ENCODE data around the gene TAS2R16. TPM values are rescaled to one million over a fixed set of nuclear protein-coding genes. Genes with fewer than 3 reads are reported as not detected.

The TAS2R16 gene
- total RNA-seq (2014; rRNA removed; shearing (Covaris generic)), result not detected in 2 replicates
- polyA plus RNA-seq (2015; cell fraction: cytosol; rRNA removed), result not detected in 2 replicates
- not detected in 2 replicates for polyA plus RNA-seq (2015; cell fraction: nucleus; rRNA removed)

GRCh38 chr7:122995600-122995999 is at the start of gene TAS2R16:
Gene TAS2R16 (minus strand): TSS chr7:122995700. CDS start chr7:122995634, 66 bp downstream.
- no peak for DNase-seq (ENCODE audit: low read depth)

GRCh38 chr7:123043642-123044041 is 48.1 kb upstream of the TAS2R16 start:
- DNase-seq (ENCODE audit: low read depth), result no peak

GRCh38 chr7:123041101-123041500 is 45.6 kb upstream of the TAS2R16 start:
- peak; percentile 89 for DNase-seq (ENCODE audit: low read depth)

- no peak for DNase-seq (ENCODE audit: low read depth)
Measured at GRCh38 chr7:123039269-123039668, 43.8 kb upstream of the TAS2R16 start.

GRCh38 chr7:123034106-123034505 is 38.6 kb upstream of the TAS2R16 start:
- DNase-seq (ENCODE audit: low read depth), result no peak

- no peak for DNase-seq (ENCODE audit: low read depth)
Measured at GRCh38 chr7:123030631-123031030, 35.1 kb upstream of the TAS2R16 start.

GRCh38 chr7:123028339-123028738 is 32.8 kb upstream of the TAS2R16 start:
- no peak for DNase-seq (ENCODE audit: low read depth)

GRCh38 chr7:123026251-123026650 is 30.8 kb upstream of the TAS2R16 start:
- DNase-seq (ENCODE audit: low read depth), result no peak

GRCh38 chr7:123024989-123025758 is 29.7 kb upstream of the TAS2R16 start:
- peak; percentile 93 for DNase-seq (ENCODE audit: low read depth)

GRCh38 chr7:123023126-123023525 is 27.6 kb upstream of the TAS2R16 start:
- peak; percentile 90 for DNase-seq (ENCODE audit: low read depth)

GRCh38 chr7:123022576-123022975 is 27.1 kb upstream of the TAS2R16 start:
- DNase-seq (ENCODE audit: low read depth), result peak; percentile 54

- no peak for DNase-seq (ENCODE audit: low read depth)
Measured at GRCh38 chr7:123012435-123012834, 16.9 kb upstream of the TAS2R16 start.

GRCh38 chr7:123011766-123012369 is 16.4 kb upstream of the TAS2R16 start:
- no peak for DNase-seq (ENCODE audit: low read depth)

GRCh38 chr7:123004931-123005330 is 9.4 kb upstream of the TAS2R16 start:
- peak; percentile 66 for DNase-seq (ENCODE audit: low read depth)

GRCh38 chr7:123003539-123004126 is 8.1 kb upstream of the TAS2R16 start:
- no peak for DNase-seq (ENCODE audit: low read depth)

GRCh38 chr7:122989577-122989976 is 5.9 kb downstream of the TAS2R16 start:
- no peak for DNase-seq (ENCODE audit: low read depth)

- no peak for DNase-seq (ENCODE audit: low read depth)
Measured at GRCh38 chr7:122989041-122989440, 6.5 kb downstream of the TAS2R16 start.

GRCh38 chr7:122988333-122988732 is 7.2 kb downstream of the TAS2R16 start:
- DNase-seq (ENCODE audit: low read depth), result no peak

- no peak for DNase-seq (ENCODE audit: low read depth)
Measured at GRCh38 chr7:122987463-122987862, 8.0 kb downstream of the TAS2R16 start.

GRCh38 chr7:122984021-122984420 is 11.5 kb downstream of the TAS2R16 start:
- no peak for DNase-seq (ENCODE audit: low read depth)

- DNase-seq (ENCODE audit: low read depth), result no peak
Measured at GRCh38 chr7:122983261-122983660, 12.2 kb downstream of the TAS2R16 start.

GRCh38 chr7:122975341-122975740 is 20.2 kb downstream of the TAS2R16 start:
- DNase-seq (ENCODE audit: low read depth), result peak; percentile 97
